ENCODE results near the gene MIDN. TPM values are rescaled to one million over a fixed set of nuclear protein-coding genes. Genes with fewer than 3 reads are reported as not detected.

The MIDN gene
- total RNA-seq, 6 experiments from 2014 or later = 58.4 to 73.3 (median 67.4) TPM

- peaks cover 26% of the 10 kb centered on the region for H3K4me1 Mint-ChIP-seq (ENCODE audit: low read depth)
- TF ChIP-seq, protein P1, sequence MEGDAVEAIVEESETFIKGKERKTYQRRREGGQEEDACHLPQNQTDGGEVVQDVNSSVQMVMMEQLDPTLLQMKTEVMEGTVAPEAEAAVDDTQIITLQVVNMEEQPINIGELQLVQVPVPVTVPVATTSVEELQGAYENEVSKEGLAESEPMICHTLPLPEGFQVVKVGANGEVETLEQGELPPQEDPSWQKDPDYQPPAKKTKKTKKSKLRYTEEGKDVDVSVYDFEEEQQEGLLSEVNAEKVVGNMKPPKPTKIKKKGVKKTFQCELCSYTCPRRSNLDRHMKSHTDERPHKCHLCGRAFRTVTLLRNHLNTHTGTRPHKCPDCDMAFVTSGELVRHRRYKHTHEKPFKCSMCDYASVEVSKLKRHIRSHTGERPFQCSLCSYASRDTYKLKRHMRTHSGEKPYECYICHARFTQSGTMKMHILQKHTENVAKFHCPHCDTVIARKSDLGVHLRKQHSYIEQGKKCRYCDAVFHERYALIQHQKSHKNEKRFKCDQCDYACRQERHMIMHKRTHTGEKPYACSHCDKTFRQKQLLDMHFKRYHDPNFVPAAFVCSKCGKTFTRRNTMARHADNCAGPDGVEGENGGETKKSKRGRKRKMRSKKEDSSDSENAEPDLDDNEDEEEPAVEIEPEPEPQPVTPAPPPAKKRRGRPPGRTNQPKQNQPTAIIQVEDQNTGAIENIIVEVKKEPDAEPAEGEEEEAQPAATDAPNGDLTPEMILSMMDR (IDR thresholded peaks at IDR 0.05) = no peak
- peaks cover 14% of the 10 kb centered on the region for H3K27me3 Mint-ChIP-seq (ENCODE audit: insufficient read depth)
- H3K36me3 Mint-ChIP-seq (ENCODE audit: low read depth) = peaks cover 19% of the 10 kb centered on the region
- no peak for DNase-seq
- H3K27ac Mint-ChIP-seq = peak overlapping the region; percentile 21; the same call in 1 of the 2 replicates
- H3K9me3 Mint-ChIP-seq = no peaks in the 10 kb centered on the region
- H3K4me3 Mint-ChIP-seq = no peak overlapping the region
These were observed 29.7 kb downstream of the MIDN start for GRCh38 chr19:1278074-1278473.

DNA sequence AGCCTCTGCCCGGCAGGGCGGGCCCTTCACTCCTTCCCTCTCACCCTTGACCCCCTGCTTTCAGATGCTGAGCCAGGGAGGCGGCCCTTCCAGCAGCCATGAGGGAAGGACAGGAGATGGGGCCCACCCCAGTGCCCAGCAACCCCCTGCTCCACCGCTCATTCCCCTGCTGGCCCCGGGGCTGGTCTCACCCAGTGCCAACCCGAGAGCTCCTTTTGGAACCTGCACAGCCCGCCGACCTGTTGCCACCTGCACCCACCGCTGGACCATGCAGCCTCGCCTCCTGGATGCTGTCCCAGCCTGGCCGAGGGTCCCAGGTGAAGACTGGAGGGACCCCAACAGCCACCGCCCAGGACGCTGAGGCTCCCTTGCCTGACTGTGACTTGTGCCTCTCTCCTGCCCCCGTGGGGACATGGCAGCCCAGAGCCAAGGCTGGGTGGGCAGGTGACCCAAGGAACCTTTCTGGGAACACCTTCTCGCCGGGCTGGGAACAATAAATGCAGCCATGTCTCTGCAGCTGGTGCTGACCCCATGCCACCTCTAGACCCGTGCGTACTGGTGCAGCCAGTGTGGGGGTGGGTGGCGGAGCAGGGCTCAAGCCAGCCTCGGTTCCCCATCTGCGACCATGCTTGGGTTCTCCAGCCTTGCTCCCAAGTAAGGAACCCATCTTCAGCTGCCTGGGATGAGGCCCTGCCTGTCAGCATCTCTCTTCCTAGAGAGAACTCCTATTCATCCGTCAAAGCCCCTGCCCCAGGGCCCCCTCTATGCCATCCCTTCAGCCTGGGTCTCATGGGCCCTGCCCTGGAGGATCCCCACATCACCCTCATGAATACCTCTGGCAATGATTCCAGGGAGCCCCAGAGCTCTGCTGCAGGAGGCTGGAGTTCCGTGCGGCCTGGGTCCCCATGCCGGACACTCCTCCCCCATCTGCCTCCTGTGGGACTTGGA lies 30.6 kb downstream of the MIDN start:
- DNase-seq = no peak
- Mint-ChIP-seq H3K9me3 (no peaks in the 10 kb centered on the region), H3K36me3 (ENCODE audit: low read depth) (peaks cover 12% of the 10 kb centered on the region), H3K27ac (no peak overlapping the region), H3K27me3 (ENCODE audit: insufficient read depth) (peaks cover 9% of the 10 kb centered on the region), H3K4me3 (no peak overlapping the region), H3K4me1 (ENCODE audit: low read depth) (peaks cover 18% of the 10 kb centered on the region)
- TF ChIP-seq, protein P1 (IDR thresholded peaks at IDR 0.05) = no peak

DNA sequence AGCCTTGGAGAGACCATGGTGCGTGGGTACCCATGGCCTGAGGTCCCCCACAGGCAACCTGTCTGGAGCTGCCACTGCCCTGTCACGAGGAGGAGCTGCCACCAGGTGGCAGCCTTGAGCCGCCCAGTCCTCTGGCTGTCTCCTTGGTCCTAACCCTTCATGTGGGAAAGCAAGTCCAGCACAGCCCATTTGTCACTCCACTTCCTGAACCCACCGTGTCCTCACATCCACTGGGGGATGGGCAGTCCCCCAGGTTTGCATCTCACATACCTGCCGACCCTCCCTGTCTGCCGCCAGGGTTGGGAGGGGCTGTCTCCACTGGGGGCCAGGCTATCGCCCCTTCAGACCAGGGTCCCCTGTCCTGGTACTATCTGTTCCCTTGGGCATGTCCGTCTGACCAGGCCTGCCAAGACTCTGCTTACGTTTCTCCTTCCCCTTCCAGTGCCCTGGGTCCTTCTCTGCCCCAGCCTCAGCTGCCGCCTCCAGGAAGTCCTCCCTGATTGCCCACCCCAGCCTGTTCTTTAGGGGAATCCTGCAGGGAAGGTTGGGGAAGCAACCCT lies 31.5 kb downstream of the MIDN start:
- peaks cover 11% of the 10 kb centered on the region; the same call in 1 of the 2 replicates for H3K36me3 Mint-ChIP-seq (ENCODE audit: low read depth)
- H3K9me3 Mint-ChIP-seq = no peaks in the 10 kb centered on the region
- peaks cover 16% of the 10 kb centered on the region for H3K4me1 Mint-ChIP-seq (ENCODE audit: low read depth)
- DNase-seq = peak; percentile 74
- H3K4me3 Mint-ChIP-seq = no peak overlapping the region
- H3K27ac Mint-ChIP-seq = no peak overlapping the region; the same call in 1 of the 2 replicates
- H3K27me3 Mint-ChIP-seq (ENCODE audit: insufficient read depth) = peaks cover 16% of the 10 kb centered on the region
- TF ChIP-seq, protein P1 (IDR thresholded peaks at IDR 0.05) = peak; percentile 98

GRCh38 chr19:1280636-1281568 lies 32.5 kb downstream of the MIDN start:
- H3K27ac Mint-ChIP-seq = no peak overlapping the region
- H3K36me3 Mint-ChIP-seq (ENCODE audit: low read depth) = peaks cover 11% of the 10 kb centered on the region; the same call in 1 of the 2 replicates
- TF ChIP-seq, protein P1 (IDR thresholded peaks at IDR 0.05) = no peak
- peaks cover 16% of the 10 kb centered on the region for H3K4me1 Mint-ChIP-seq (ENCODE audit: low read depth)
- H3K27me3 Mint-ChIP-seq (ENCODE audit: insufficient read depth) = peaks cover 18% of the 10 kb centered on the region
- no peak overlapping the region for H3K4me3 Mint-ChIP-seq
- DNase-seq = no peak
- H3K9me3 Mint-ChIP-seq = no peaks in the 10 kb centered on the region

Measured in HFFc6 (cell line).